ENCODE measurements around the gene TIAM2. TPM values are rescaled to one million over a fixed set of nuclear protein-coding genes. Genes with fewer than 3 reads are reported as not detected.
"Not testable (repeated sequence)": the region's sequence is repeated elsewhere in the genome, so short reads cannot be mapped to it uniquely, and the experiment has no call there.

The TIAM2 gene
- total RNA-seq, 1 donor from 2014 or later = 3.7 TPM

GRCh38 chr6:155183095-155183494, 188.0 kb downstream of the TIAM2 start:
- DNase-seq (ENCODE audit: low spot score in 2 of 2) = no peak
- no peak overlapping the region for H3K4me3 ChIP-seq
- no peaks in the 10 kb centered on the region for H3K27me3 ChIP-seq
- no peaks in the 10 kb centered on the region for H3K9me3 ChIP-seq
- peaks cover 0 to 14% of the 10 kb centered on the region in 2 donors for H3K4me1 ChIP-seq
- peak overlapping the region in 1 of 2 donors; percentile 7 for H3K27ac ChIP-seq
- TF ChIP-seq CTCF (IDR thresholded peaks at IDR 0.05) = no peak
- intact Hi-C loops (cut with DNase I) = no loop called here
- no peaks in the 10 kb centered on the region for H3K36me3 ChIP-seq

- not testable (repeated sequence) for DNase-seq (ENCODE audit: low spot score in 2 of 2); H3K27me3 ChIP-seq; H3K36me3 ChIP-seq; H3K27ac ChIP-seq; H3K9me3 ChIP-seq; H3K4me3 ChIP-seq
- intact Hi-C loops (cut with DNase I) = loop anchor here (5.0 kb wide), 1 partner anchor 42 kb away; no protein-coding TSS in a partner anchor
- H3K4me1 ChIP-seq = peaks cover 0 to 15% of the 10 kb centered on the region in 2 donors
Measured at GRCh38 chr6:155185041-155185440, 189.9 kb downstream of the TIAM2 start.

GRCh38 chr6:155185544-155185943, 190.4 kb downstream of the TIAM2 start:
- peaks cover 0 to 19% of the 10 kb centered on the region in 2 donors for H3K4me1 ChIP-seq
- no peak overlapping the region for H3K4me3 ChIP-seq
- peak overlapping the region in 1 of 2 donors; percentile 42 for H3K27ac ChIP-seq
- H3K27me3 ChIP-seq = no peaks in the 10 kb centered on the region
- H3K9me3 ChIP-seq = no peaks in the 10 kb centered on the region
- intact Hi-C loops (cut with DNase I) = loop anchor here (5.0 kb wide), 1 partner anchor 42 kb away; no protein-coding TSS in a partner anchor
- no peak for DNase-seq (ENCODE audit: low spot score in 2 of 2)
- no peaks in the 10 kb centered on the region for H3K36me3 ChIP-seq
- TF ChIP-seq CTCF (IDR thresholded peaks at IDR 0.05) = no peak

- Histone ChIP-seq H3K27me3 (no peaks in the 10 kb centered on the region), H3K4me1 (peaks cover 0 to 19% of the 10 kb centered on the region in 2 donors), H3K4me3 (no peak overlapping the region), H3K27ac (peak overlapping the region in 1 of 2 donors; percentile 42), H3K9me3 (no peaks in the 10 kb centered on the region), H3K36me3 (no peaks in the 10 kb centered on the region)
- intact Hi-C loops (cut with DNase I) = loop anchor here (5.0 kb wide), 1 partner anchor 41 kb away; no protein-coding TSS in a partner anchor
- DNase-seq (ENCODE audit: low spot score in 2 of 2) = no peak
- no peak for TF ChIP-seq CTCF (IDR thresholded peaks at IDR 0.05)
Measured at GRCh38 chr6:155186052-155186658, 191.0 kb downstream of the TIAM2 start.

GRCh38 chr6:155187106-155187505, 192.0 kb downstream of the TIAM2 start:
- Histone ChIP-seq H3K27ac (peak overlapping the region; percentile 11 to 42), H3K4me3 (no peak overlapping the region), H3K9me3 (no peaks in the 10 kb centered on the region), H3K36me3 (no peaks in the 10 kb centered on the region), H3K4me1 (peaks cover 0 to 19% of the 10 kb centered on the region in 2 donors), H3K27me3 (no peaks in the 10 kb centered on the region)
- TF ChIP-seq CTCF (IDR thresholded peaks at IDR 0.05) = no peak
- intact Hi-C loops (cut with DNase I) = loop anchor here (5.0 kb wide), 1 partner anchor 40 kb away; no protein-coding TSS in a partner anchor
- no peak for DNase-seq (ENCODE audit: low spot score in 2 of 2)

GRCh38 chr6:155187994-155188706, 193.0 kb downstream of the TIAM2 start:
- no peaks in the 10 kb centered on the region for H3K27me3 ChIP-seq
- no peak overlapping the region for H3K4me3 ChIP-seq
- peaks cover 0 to 19% of the 10 kb centered on the region in 2 donors for H3K4me1 ChIP-seq
- H3K9me3 ChIP-seq = no peaks in the 10 kb centered on the region
- DNase-seq (ENCODE audit: low spot score in 2 of 2) = no peak
- no peaks in the 10 kb centered on the region for H3K36me3 ChIP-seq
- TF ChIP-seq CTCF (IDR thresholded peaks at IDR 0.05) = no peak
- intact Hi-C loops (cut with DNase I) = loop anchor here (5.0 kb wide), 1 partner anchor 39 kb away; no protein-coding TSS in a partner anchor
- peak overlapping the region; percentile 28 to 36 for H3K27ac ChIP-seq

Measured in ascending aorta (tissue), 2 donors.